Measurements from ENCODE around the gene NAP1L5. TPM values are rescaled to one million over a fixed set of nuclear protein-coding genes. Genes with fewer than 3 reads are reported as not detected.

NAP1L5 gene
- total RNA-seq, 1 experiment from 2014 or later, result not detected

GRCh38 chr4:88702782-88703181, 5.2 kb upstream of the NAP1L5 start:
- Histone ChIP-seq H3K4me3 (ENCODE audit: low read length) (no peak overlapping the region), H3K4me2 (ENCODE audit: low read length) (no peak overlapping the region), H3K79me2 (ENCODE audit: low read length) (no peaks in the 10 kb centered on the region), H3K27me3 (ENCODE audit: low read length) (no peaks in the 10 kb centered on the region), H2AFZ (ENCODE audit: low read length) (no peak overlapping the region), H3K9me2 (replicated peaks; ENCODE audit: low read length) (no peaks in the 10 kb centered on the region), H3F3A (ENCODE audit: low read length, unreplicated experiment) (no peaks in the 10 kb centered on the region), H3K4me1 (ENCODE audit: insufficient read depth, low read length) (peaks cover 12% of the 10 kb centered on the region), H3K27ac (ENCODE audit: low read length) (no peak overlapping the region), H3K36me3 (ENCODE audit: low read depth, low read length) (no peaks in the 10 kb centered on the region), H4K20me1 (ENCODE audit: low read length) (no peaks in the 10 kb centered on the region), H3K9ac (ENCODE audit: low read length) (no peak overlapping the region), H3K9me3 (ENCODE audit: low read length) (no peaks in the 10 kb centered on the region)
- TF ChIP-seq EZH2phosphoT487 (IDR thresholded peaks at IDR 0.05; ENCODE audit: borderline replicate concordance, low read length) (no peak), EZH2 (IDR thresholded peaks at IDR 0.05; ENCODE audit: low read length, unreplicated experiment) (no peak)
- TF ChIP-seq, protein P1, sequence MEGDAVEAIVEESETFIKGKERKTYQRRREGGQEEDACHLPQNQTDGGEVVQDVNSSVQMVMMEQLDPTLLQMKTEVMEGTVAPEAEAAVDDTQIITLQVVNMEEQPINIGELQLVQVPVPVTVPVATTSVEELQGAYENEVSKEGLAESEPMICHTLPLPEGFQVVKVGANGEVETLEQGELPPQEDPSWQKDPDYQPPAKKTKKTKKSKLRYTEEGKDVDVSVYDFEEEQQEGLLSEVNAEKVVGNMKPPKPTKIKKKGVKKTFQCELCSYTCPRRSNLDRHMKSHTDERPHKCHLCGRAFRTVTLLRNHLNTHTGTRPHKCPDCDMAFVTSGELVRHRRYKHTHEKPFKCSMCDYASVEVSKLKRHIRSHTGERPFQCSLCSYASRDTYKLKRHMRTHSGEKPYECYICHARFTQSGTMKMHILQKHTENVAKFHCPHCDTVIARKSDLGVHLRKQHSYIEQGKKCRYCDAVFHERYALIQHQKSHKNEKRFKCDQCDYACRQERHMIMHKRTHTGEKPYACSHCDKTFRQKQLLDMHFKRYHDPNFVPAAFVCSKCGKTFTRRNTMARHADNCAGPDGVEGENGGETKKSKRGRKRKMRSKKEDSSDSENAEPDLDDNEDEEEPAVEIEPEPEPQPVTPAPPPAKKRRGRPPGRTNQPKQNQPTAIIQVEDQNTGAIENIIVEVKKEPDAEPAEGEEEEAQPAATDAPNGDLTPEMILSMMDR (conservative IDR thresholded peaks at IDR 0.05; ENCODE audit: low read depth, low read length), result no peak
- CTCF ChIA-PET, result no interaction called here
- no TSS peak for BruUV-seq (replicated peaks)
- DNase-seq (no peak), ATAC-seq (no peak)
- POLR2A ChIA-PET (ENCODE audit: unreplicated experiment), result no interaction called here
- intact Hi-C loops (cut with micrococcal nuclease), result loop anchor here (10.0 kb wide), 1 partner anchor 262 kb away; no protein-coding TSS in a partner anchor

- no peak overlapping the region for H3K27ac ChIP-seq (ENCODE audit: low read length)
- H3K4me3 ChIP-seq (ENCODE audit: low read length), result no peak overlapping the region
- TF ChIP-seq EZH2phosphoT487 (IDR thresholded peaks at IDR 0.05; ENCODE audit: borderline replicate concordance, low read length) (no peak), EZH2 (IDR thresholded peaks at IDR 0.05; ENCODE audit: low read length, unreplicated experiment) (no peak)
- TF ChIP-seq, protein P1 (conservative IDR thresholded peaks at IDR 0.05; ENCODE audit: low read depth, low read length), result no peak
- H3K9me2 ChIP-seq (replicated peaks; ENCODE audit: low read length), result no peaks in the 10 kb centered on the region
- no TSS peak for BruUV-seq (replicated peaks)
- H3K4me2 ChIP-seq (ENCODE audit: low read length), result no peak overlapping the region
- no peaks in the 10 kb centered on the region for H4K20me1 ChIP-seq (ENCODE audit: low read length)
- DNase-seq (no peak), ATAC-seq (no peak)
- H3K4me1 ChIP-seq (ENCODE audit: insufficient read depth, low read length), result no peaks in the 10 kb centered on the region
- H3K79me2 ChIP-seq (ENCODE audit: low read length), result no peaks in the 10 kb centered on the region
- no peak overlapping the region for H2AFZ ChIP-seq (ENCODE audit: low read length)
- no peaks in the 10 kb centered on the region for H3K9me3 ChIP-seq (ENCODE audit: low read length)
- POLR2A ChIA-PET (ENCODE audit: unreplicated experiment), result no interaction called here
- no peak overlapping the region for H3K9ac ChIP-seq (ENCODE audit: low read length)
- CTCF ChIA-PET, result no interaction called here
- intact Hi-C loops (cut with micrococcal nuclease), result no loop called here
- H3F3A ChIP-seq (ENCODE audit: low read length, unreplicated experiment), result no peaks in the 10 kb centered on the region
- H3K27me3 ChIP-seq (ENCODE audit: low read length), result no peaks in the 10 kb centered on the region
- H3K36me3 ChIP-seq (ENCODE audit: low read depth, low read length), result no peaks in the 10 kb centered on the region
Measured at GRCh38 chr4:88698519-88698918, 890 bp upstream of the NAP1L5 start.

DNA sequence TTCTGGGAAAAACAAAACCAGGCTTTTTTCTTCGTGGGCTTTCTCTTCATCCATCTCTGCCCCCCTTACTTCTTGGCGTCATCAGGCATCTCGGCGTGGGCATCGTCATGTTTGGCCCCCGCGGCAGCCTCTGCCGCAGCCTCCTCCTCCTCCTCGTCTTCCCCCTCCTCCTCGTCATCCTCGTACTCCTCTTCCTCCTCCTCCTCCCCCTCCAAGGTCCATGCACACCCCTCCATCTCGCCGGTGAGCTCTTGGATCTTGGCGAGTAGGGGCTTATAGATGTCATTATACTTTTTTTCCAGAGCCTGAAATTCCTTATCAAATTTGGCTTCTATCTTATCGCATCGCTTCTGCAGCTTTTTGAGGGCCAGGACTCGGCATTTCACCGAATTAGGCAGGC, 488 bp downstream of the NAP1L5 start:
- H3K36me3 ChIP-seq (ENCODE audit: low read depth, low read length), result no peaks in the 10 kb centered on the region
- no peak overlapping the region for H3K4me3 ChIP-seq (ENCODE audit: low read length)
- intact Hi-C loops (cut with micrococcal nuclease), result no loop called here
- H3K4me1 ChIP-seq (ENCODE audit: insufficient read depth, low read length), result no peaks in the 10 kb centered on the region
- no peaks in the 10 kb centered on the region for H3F3A ChIP-seq (ENCODE audit: low read length, unreplicated experiment)
- no peak overlapping the region for H3K4me2 ChIP-seq (ENCODE audit: low read length)
- H4K20me1 ChIP-seq (ENCODE audit: low read length), result no peaks in the 10 kb centered on the region
- BruUV-seq (replicated peaks), result no TSS peak
- no peaks in the 10 kb centered on the region for H3K9me2 ChIP-seq (replicated peaks; ENCODE audit: low read length)
- ChIA-PET CTCF (no interaction called here), POLR2A (ENCODE audit: unreplicated experiment) (no interaction called here)
- H2AFZ ChIP-seq (ENCODE audit: low read length), result no peak overlapping the region
- ATAC-seq (no peak), DNase-seq (no peak)
- no peak overlapping the region for H3K27ac ChIP-seq (ENCODE audit: low read length)
- no peaks in the 10 kb centered on the region for H3K27me3 ChIP-seq (ENCODE audit: low read length)
- no peaks in the 10 kb centered on the region for H3K79me2 ChIP-seq (ENCODE audit: low read length)
- H3K9me3 ChIP-seq (ENCODE audit: low read length), result no peaks in the 10 kb centered on the region
- no peak overlapping the region for H3K9ac ChIP-seq (ENCODE audit: low read length)
- TF ChIP-seq, protein P1 (conservative IDR thresholded peaks at IDR 0.05; ENCODE audit: low read depth, low read length), result no peak
